CD14-positive monocyte (primary cell): ENCODE data around the gene DUS2. TPM values are rescaled to one million over a fixed set of nuclear protein-coding genes. Genes with fewer than 3 reads are reported as not detected.

Experiments
- DNase-seq, 3 donors: peaks; one replicate each; pipeline ENCODE4 v3.0.0-alpha.2; 2011 to 2022
- H2AFZ ChIP-seq: 2 replicates; pipeline ENCODE4 v1.6.0; 2012; ENCODE audit warnings: mild to moderate bottlenecking, low read depth, low read length, inconsistent platforms; ENCODE audit not compliant: insufficient read depth, poor library complexity, severe bottlenecking
- H3K27ac ChIP-seq, 2 donors: 1 replicate in 1 of 2; 2 replicates in 1 of 2; pipeline ENCODE4 v1.5.1; 2012 to 2013; ENCODE audit warnings: low read length in 2 of 2, control low read depth in 1 of 2, inconsistent platforms in 1 of 2, low read depth in 1 of 2, mild to moderate bottlenecking in 1 of 2
- H3K27me3 ChIP-seq, 2 donors: one replicate each; pipeline versions ENCODE4 v1.6.0 to v1.6.1; 2011 to 2013; ENCODE audit warnings: low read length in 2 of 2; ENCODE audit not compliant: control insufficient read depth in 2 of 2, insufficient read depth in 2 of 2
- H3K36me3 ChIP-seq, 2 donors: replicated peaks in 1 of 2; 1 replicate in 1 of 2; 2 replicates in 1 of 2; pipeline versions ENCODE4 v1.5.1 to v1.6.1; 2012 to 2013; ENCODE audit warnings: low read length in 2 of 2, control low read depth in 1 of 2, inconsistent platforms in 1 of 2, mild to moderate bottlenecking in 1 of 2; ENCODE audit not compliant: insufficient read depth in 2 of 2, control insufficient read depth in 1 of 2
- H3K4me1 ChIP-seq, 2 donors: 1 replicate in 1 of 2; 2 replicates in 1 of 2; pipeline versions ENCODE4 v1.5.1 to v1.6.1; 2012 to 2013; ENCODE audit warnings: low read length in 2 of 2, control low read depth in 1 of 2, inconsistent platforms in 1 of 2, mild to moderate bottlenecking in 1 of 2, moderate library complexity in 1 of 2; ENCODE audit not compliant: insufficient read depth in 2 of 2, control insufficient read depth in 1 of 2
- H3K4me2 ChIP-seq: replicated peaks from 2 replicates; pipeline ENCODE3; 2012; ENCODE audit warnings: low read length, moderate library complexity, mild to moderate bottlenecking; ENCODE audit not compliant: poor library complexity, severe bottlenecking; ENCODE audit errors: extremely low read depth
- H3K4me3 ChIP-seq, 3 experiments: fragments of 200-600 bp in 1 of 3; sonication (generic) in 1 of 3; replicated peaks in 1 of 3; 1 replicate in 2 of 3; 2 replicates in 1 of 3; pipeline ENCODE4 v1.5.1; 2011 to 2013; ENCODE audit warnings: low read length in 3 of 3, mild to moderate bottlenecking in 3 of 3, control low read depth in 2 of 3, low read depth in 2 of 3, inconsistent platforms in 1 of 3, moderate library complexity in 1 of 3
- H3K79me2 ChIP-seq: 2 replicates; pipeline ENCODE4 v1.6.0; 2012; ENCODE audit warnings: mild to moderate bottlenecking, control low read depth, inconsistent platforms, low read length, moderate library complexity; ENCODE audit not compliant: insufficient read depth
- H3K9ac ChIP-seq: 2 replicates; pipeline ENCODE4 v1.6.0; 2017; ENCODE audit warnings: low read length, mild to moderate bottlenecking; ENCODE audit not compliant: insufficient read depth, poor library complexity, severe bottlenecking
- H3K9me3 ChIP-seq, 2 donors: replicated peaks in 1 of 2; 1 replicate in 1 of 2; 2 replicates in 1 of 2; pipeline versions ENCODE4 v1.5.1 to v1.6.1; 2012 to 2013; ENCODE audit warnings: low read length in 2 of 2, control low read depth in 1 of 2; ENCODE audit not compliant: control insufficient read depth in 1 of 2, insufficient read depth in 1 of 2
- H4K20me1 ChIP-seq: 2 replicates; pipeline ENCODE4 v1.6.0; 2012; ENCODE audit warnings: mild to moderate bottlenecking, low read length, control low read depth, moderate library complexity; ENCODE audit not compliant: insufficient read depth
- H3K27ac Mint-ChIP-seq, 7 donors: one replicate each; pipeline ENCODE4 v1.8.0; 2020; ENCODE audit warnings: mild to moderate bottlenecking in 7 of 7, mixed read lengths in 7 of 7, moderate library complexity in 6 of 7, inconsistent platforms in 2 of 7
- H3K27me3 Mint-ChIP-seq, 3 donors: one replicate each; pipeline ENCODE4 v1.8.0; 2021 to 2022; ENCODE audit warnings: low read depth in 3 of 3, mild to moderate bottlenecking in 3 of 3, mixed read lengths in 3 of 3, moderate library complexity in 3 of 3, inconsistent platforms in 1 of 3
- H3K36me3 Mint-ChIP-seq, 2 donors: one replicate each; pipeline ENCODE4 v1.8.0; 2020; ENCODE audit warnings: mixed read lengths in 2 of 2, inconsistent platforms in 1 of 2, mild to moderate bottlenecking in 1 of 2
- H3K4me1 Mint-ChIP-seq: one replicate; pipeline ENCODE4 v1.8.0; 2020; ENCODE audit warnings: mild to moderate bottlenecking, mixed read lengths
- H3K4me3 Mint-ChIP-seq, 2 donors: one replicate each; pipeline ENCODE4 v1.8.0; 2020; ENCODE audit warnings: mild to moderate bottlenecking in 2 of 2, mixed read lengths in 2 of 2, moderate library complexity in 1 of 2
- H3K9me3 Mint-ChIP-seq, 7 donors: one replicate each; pipeline ENCODE4 v1.8.0; 2020 to 2022; ENCODE audit warnings: mixed read lengths in 7 of 7, mild to moderate bottlenecking in 6 of 7, moderate library complexity in 6 of 7, inconsistent platforms in 2 of 7
- CTCF ChIP-seq: fragments of 200-600 bp; IDR thresholded peaks from one replicate; pipeline ENCODE4 v1.8.0; 2022; ENCODE audit warnings: antibody characterized with exemption, mild to moderate bottlenecking
- WGBS: methylation state at CpG from one replicate; pipeline ENCODE4 v1.1.5; 2013; ENCODE audit warnings: missing lambda C conversion rate; ENCODE audit not compliant: insufficient coverage; 5-methylcytosine and 5-hydroxymethylcytosine counted together
- intact Hi-C, 2 donors: fragments of 100-400 bp; cut with micrococcal nuclease; formaldehyde crosslinking; loops; one replicate each; pipeline versions ENCODE4 v1.15.0 to v1.15.1; 2023
- polyA plus RNA-seq, 3 donors: library from polyadenylated mRNA; depleted of rRNA in 1 of 3; unstranded in 2 of 3; stranded (reverse) in 1 of 3; fragments of 300-500 nt in 2 of 3; fragments of >200 nt in 1 of 3; fragmentation: Illumina TruSeq in 2 of 3; gene quantifications; 1 replicate in 2 of 3; 2 replicates in 1 of 3; pipeline ENCODE4 v1.2.3, GENCODE V29; 2012 to 2021

The DUS2 gene
- polyA plus RNA-seq, 3 donors: 18.4 to 40.7 (median 33.2) TPM

- intact Hi-C loops: loop anchor here (5.0 to 10.0 kb wide), 5 partner anchors 151 to 1562 kb away; partner anchors contain the start of genes ACD (in 1 of the 2), C16orf86 (in 1 of the 2), ENKD1 (in 1 of the 2) and ESRP2 (in 1 of the 2)
- peak overlapping the region; percentile 86 to 97 (median 92) for H3K27ac Mint-ChIP-seq
- 0% methylated on average over 1 of the region's 6 CpGs for WGBS
- peak overlapping the region; percentile 90 for H3K4me3 Mint-ChIP-seq
- Histone ChIP-seq H3K4me3 (peak overlapping the region; percentile 75 to 98 (median 84)), H3K4me2 (peak overlapping the region; percentile 100), H3K4me1 (peaks cover 42 to 69% of the 10 kb centered on the region in 2 donors), H3K9ac (peak overlapping the region; percentile 80), H3K36me3 (no peaks in the 10 kb centered on the region), H3K27ac (peak overlapping the region; percentile 78 to 82), H3K79me2 (peaks cover 61% of the 10 kb centered on the region), H3K9me3 (no peaks in the 10 kb centered on the region), H4K20me1 (peaks cover 56% of the 10 kb centered on the region), H3K27me3 (no peaks in the 10 kb centered on the region), H2AFZ (peak overlapping the region; percentile 89)
- peaks cover 69% of the 10 kb centered on the region for H3K4me1 Mint-ChIP-seq
- DNase-seq: peak in 1 of 3 donors; percentile 34
- no peak for TF ChIP-seq CTCF
- H3K36me3 Mint-ChIP-seq: peaks cover 0 to 6% of the 10 kb centered on the region in 2 donors
- H3K9me3 Mint-ChIP-seq: no peaks in the 10 kb centered on the region
- peaks cover 0 to 2% (median 0%) of the 10 kb centered on the region in 3 donors for H3K27me3 Mint-ChIP-seq
Measured at GRCh38 chr16:68086336-68086841, 63.3 kb downstream of the DUS2 start.

- peaks cover 61% of the 10 kb centered on the region for H4K20me1 ChIP-seq
- DNase-seq: no peak
- Mint-ChIP-seq H3K27me3 (peaks cover 0 to 2% (median 0%) of the 10 kb centered on the region in 3 donors), H3K36me3 (peaks cover 0 to 5% of the 10 kb centered on the region in 2 donors), H3K27ac (peak overlapping the region in 4 of 7 donors; percentile 0 to 97 (median 92)), H3K4me1 (peaks cover 69% of the 10 kb centered on the region), H3K4me3 (peak overlapping the region; percentile 90), H3K9me3 (no peaks in the 10 kb centered on the region)
- no peak for TF ChIP-seq CTCF
- H3K27me3 ChIP-seq: no peaks in the 10 kb centered on the region
- peaks cover 42 to 69% of the 10 kb centered on the region in 2 donors for H3K4me1 ChIP-seq
- H3K4me3 ChIP-seq: peak overlapping the region; percentile 75 to 98 (median 84)
- no CpG with 5 or more reads among the region's 6 CpGs for WGBS
- peak overlapping the region; percentile 80 for H3K9ac ChIP-seq
- no peaks in the 10 kb centered on the region for H3K36me3 ChIP-seq
- H3K27ac ChIP-seq: peak overlapping the region in 1 of 2 donors; percentile 82
- H3K79me2 ChIP-seq: peaks cover 66% of the 10 kb centered on the region
- peak overlapping the region; percentile 100 for H3K4me2 ChIP-seq
- intact Hi-C loops: loop anchor here (5.0 to 10.0 kb wide), 5 partner anchors 150 to 1562 kb away; partner anchors contain the start of genes ACD (in 1 of the 2), C16orf86 (in 1 of the 2), ENKD1 (in 1 of the 2) and ESRP2 (in 1 of the 2)
- peak overlapping the region; percentile 89 for H2AFZ ChIP-seq
- H3K9me3 ChIP-seq: no peaks in the 10 kb centered on the region
Measured at GRCh38 chr16:68086860-68087268, 63.8 kb downstream of the DUS2 start.
